Activated naive CD4-positive, alpha-beta T cell treated with anti-CD3 and anti-CD28 coated beads, Interleukin-2, amount 10 ng/mL, durations not matched to agents 7 days and 5 days (primary cell): ENCODE results near the gene L3MBTL4.
"Not testable (repeated sequence)": the region's sequence is repeated elsewhere in the genome, so short reads cannot be mapped to it uniquely, and the experiment has no call there.

Experiments
- CTCF ChIA-PET: fragments of 350-600 bp; sonication (Branson Sonifier 250); formaldehyde crosslinking; loops from one replicate; lab custom pipeline; 2021; ENCODE audit warnings: antibody characterized with exemption; lab: Charles Lee
- DNase-seq: peaks from one replicate; pipeline ENCODE4 v3.0.0-alpha.2; 2020
- H3K27ac Mint-ChIP-seq: one replicate; pipeline ENCODE4 v1.8.0; 2021; ENCODE audit warnings: mild to moderate bottlenecking, moderate library complexity, mixed read lengths
- H3K27me3 Mint-ChIP-seq: one replicate; pipeline ENCODE4 v1.8.0; 2021; ENCODE audit warnings: mild to moderate bottlenecking, mixed read lengths
- H3K36me3 Mint-ChIP-seq: one replicate; pipeline ENCODE4 v1.8.0; 2021; ENCODE audit warnings: mixed read lengths
- H3K4me1 Mint-ChIP-seq: one replicate; pipeline ENCODE4 v1.8.0; 2021; ENCODE audit warnings: mixed read lengths
- H3K4me3 Mint-ChIP-seq: one replicate; pipeline ENCODE4 v1.8.0; 2021; ENCODE audit warnings: mild to moderate bottlenecking, moderate library complexity, mixed read lengths
- H3K9me3 Mint-ChIP-seq: one replicate; pipeline ENCODE4 v1.8.0; 2021; ENCODE audit warnings: mixed read lengths

Gene L3MBTL4

GRCh38 chr18:6396847-6397246, 17.9 kb downstream of the L3MBTL4 start:
- H3K9me3 Mint-ChIP-seq = peaks cover 4% of the 10 kb centered on the region
- no peak for DNase-seq

GRCh38 chr18:6396276-6396675, 18.4 kb downstream of the L3MBTL4 start:
- H3K4me1 Mint-ChIP-seq = no peaks in the 10 kb centered on the region
- no peak for DNase-seq
- H3K36me3 Mint-ChIP-seq = no peaks in the 10 kb centered on the region
- no peak overlapping the region for H3K4me3 Mint-ChIP-seq
- no peak overlapping the region for H3K27ac Mint-ChIP-seq
- H3K9me3 Mint-ChIP-seq = peaks cover 5% of the 10 kb centered on the region
- CTCF ChIA-PET = no interaction called here
- no peaks in the 10 kb centered on the region for H3K27me3 Mint-ChIP-seq

More at GRCh38 chr18:6396847-6397246, 17.9 kb downstream of the L3MBTL4 start:
- Mint-ChIP-seq H3K27me3 (no peaks in the 10 kb centered on the region), H3K27ac (no peak overlapping the region), H3K4me1 (no peaks in the 10 kb centered on the region), H3K4me3 (no peak overlapping the region), H3K36me3 (no peaks in the 10 kb centered on the region)
- CTCF ChIA-PET = no interaction called here

GRCh38 chr18:6389005-6389404, 25.7 kb downstream of the L3MBTL4 start:
- no peak for DNase-seq
- H3K27me3 Mint-ChIP-seq = no peaks in the 10 kb centered on the region
- no peak overlapping the region for H3K4me3 Mint-ChIP-seq
- no peaks in the 10 kb centered on the region for H3K36me3 Mint-ChIP-seq
- CTCF ChIA-PET = no interaction called here
- H3K4me1 Mint-ChIP-seq = no peaks in the 10 kb centered on the region
- H3K9me3 Mint-ChIP-seq = peaks cover 7% of the 10 kb centered on the region
- H3K27ac Mint-ChIP-seq = no peak overlapping the region

- Mint-ChIP-seq H3K4me3 (no peak overlapping the region), H3K27ac (no peak overlapping the region), H3K36me3 (no peaks in the 10 kb centered on the region), H3K27me3 (no peaks in the 10 kb centered on the region), H3K4me1 (no peaks in the 10 kb centered on the region), H3K9me3 (peaks cover 9% of the 10 kb centered on the region)
- no peak for DNase-seq
- CTCF ChIA-PET = no interaction called here
These were observed 31.7 kb downstream of the L3MBTL4 start for GRCh38 chr18:6382963-6383362.

GRCh38 chr18:6377473-6377872, 37.2 kb downstream of the L3MBTL4 start:
- H3K27me3 Mint-ChIP-seq, H3K4me3 Mint-ChIP-seq, H3K27ac Mint-ChIP-seq, CTCF ChIA-PET, H3K4me1 Mint-ChIP-seq, DNase-seq, H3K36me3 Mint-ChIP-seq: not testable (repeated sequence)
- H3K9me3 Mint-ChIP-seq = peaks cover 24% of the 10 kb centered on the region

GRCh38 chr18:6376433-6377229, 38.1 kb downstream of the L3MBTL4 start:
- DNase-seq = no peak
- Mint-ChIP-seq H3K27ac (no peak overlapping the region), H3K4me1 (no peaks in the 10 kb centered on the region), H3K36me3 (no peaks in the 10 kb centered on the region), H3K4me3 (no peak overlapping the region), H3K9me3 (peaks cover 24% of the 10 kb centered on the region), H3K27me3 (no peaks in the 10 kb centered on the region)
- CTCF ChIA-PET = interaction anchor here (0.8 kb wide), 1 partner anchor 166 kb away, joined by 3 read pairs; no protein-coding TSS in a partner anchor

GRCh38 chr18:6374935-6375529, 39.7 kb downstream of the L3MBTL4 start:
- Mint-ChIP-seq H3K36me3 (no peaks in the 10 kb centered on the region), H3K27ac (no peak overlapping the region), H3K4me1 (no peaks in the 10 kb centered on the region), H3K27me3 (no peaks in the 10 kb centered on the region), H3K4me3 (no peak overlapping the region), H3K9me3 (peaks cover 20% of the 10 kb centered on the region)
- CTCF ChIA-PET = no interaction called here
- no peak for DNase-seq

GRCh38 chr18:6374340-6374739, 40.4 kb downstream of the L3MBTL4 start:
- peaks cover 20% of the 10 kb centered on the region for H3K9me3 Mint-ChIP-seq
- no peak for DNase-seq
- CTCF ChIA-PET = no interaction called here
- H3K4me1 Mint-ChIP-seq = no peaks in the 10 kb centered on the region
- H3K36me3 Mint-ChIP-seq = no peaks in the 10 kb centered on the region
- H3K4me3 Mint-ChIP-seq = no peak overlapping the region
- H3K27ac Mint-ChIP-seq = no peak overlapping the region
- H3K27me3 Mint-ChIP-seq = no peaks in the 10 kb centered on the region

GRCh38 chr18:6373187-6373586, 41.5 kb downstream of the L3MBTL4 start:
- peaks cover 21% of the 10 kb centered on the region for H3K9me3 Mint-ChIP-seq
- no peaks in the 10 kb centered on the region for H3K27me3 Mint-ChIP-seq
- no peaks in the 10 kb centered on the region for H3K4me1 Mint-ChIP-seq
- no peaks in the 10 kb centered on the region for H3K36me3 Mint-ChIP-seq
- no peak overlapping the region for H3K27ac Mint-ChIP-seq
- CTCF ChIA-PET = no interaction called here
- no peak overlapping the region for H3K4me3 Mint-ChIP-seq
- DNase-seq = no peak

GRCh38 chr18:6370886-6371635, 43.6 kb downstream of the L3MBTL4 start:
- CTCF ChIA-PET = no interaction called here
- no peak overlapping the region for H3K27ac Mint-ChIP-seq
- H3K36me3 Mint-ChIP-seq = no peaks in the 10 kb centered on the region
- H3K27me3 Mint-ChIP-seq = peaks cover 3% of the 10 kb centered on the region
- no peak overlapping the region for H3K4me3 Mint-ChIP-seq
- DNase-seq = no peak
- H3K4me1 Mint-ChIP-seq = no peaks in the 10 kb centered on the region
- peaks cover 18% of the 10 kb centered on the region for H3K9me3 Mint-ChIP-seq

GRCh38 chr18:6370410-6370809, 44.3 kb downstream of the L3MBTL4 start:
- no peak for DNase-seq
- H3K27ac Mint-ChIP-seq = no peak overlapping the region

GRCh38 chr18:6368017-6368416, 46.7 kb downstream of the L3MBTL4 start:
- CTCF ChIA-PET = no interaction called here

More at GRCh38 chr18:6370410-6370809, 44.3 kb downstream of the L3MBTL4 start:
- Mint-ChIP-seq H3K9me3 (peaks cover 12% of the 10 kb centered on the region), H3K4me1 (no peaks in the 10 kb centered on the region), H3K4me3 (no peak overlapping the region), H3K36me3 (no peaks in the 10 kb centered on the region), H3K27me3 (peaks cover 3% of the 10 kb centered on the region)
- CTCF ChIA-PET = no interaction called here

GRCh38 chr18:6367208-6367607, 47.5 kb downstream of the L3MBTL4 start:
- Mint-ChIP-seq H3K36me3 (no peaks in the 10 kb centered on the region), H3K4me3 (no peak overlapping the region), H3K27ac (no peak overlapping the region), H3K9me3 (peaks cover 8% of the 10 kb centered on the region), H3K27me3 (peaks cover 3% of the 10 kb centered on the region), H3K4me1 (no peaks in the 10 kb centered on the region)
- no peak for DNase-seq
- CTCF ChIA-PET = no interaction called here

More at GRCh38 chr18:6368017-6368416, 46.7 kb downstream of the L3MBTL4 start:
- Mint-ChIP-seq H3K27ac (no peak overlapping the region), H3K4me3 (no peak overlapping the region), H3K4me1 (no peaks in the 10 kb centered on the region), H3K9me3 (peaks cover 6% of the 10 kb centered on the region), H3K27me3 (peaks cover 3% of the 10 kb centered on the region), H3K36me3 (no peaks in the 10 kb centered on the region)
- DNase-seq = no peak

GRCh38 chr18:6366776-6367175, 47.9 kb downstream of the L3MBTL4 start:
- CTCF ChIA-PET = no interaction called here
- Mint-ChIP-seq H3K9me3 (peaks cover 8% of the 10 kb centered on the region), H3K4me1 (no peaks in the 10 kb centered on the region), H3K4me3 (no peak overlapping the region), H3K27ac (no peak overlapping the region), H3K27me3 (peaks cover 3% of the 10 kb centered on the region), H3K36me3 (no peaks in the 10 kb centered on the region)
- DNase-seq = no peak
